Skeletal muscle tissue (tissue), 4 donors: ENCODE measurements around the gene FGFR4. TPM values are rescaled to one million over a fixed set of nuclear protein-coding genes. Genes with fewer than 3 reads are reported as not detected.

ENCODE experiments used
- H3K27ac ChIP-seq: one replicate; pipeline ENCODE4 v1.7.0; 2013; ENCODE audit warnings: mild to moderate bottlenecking, low read depth, low read length, inconsistent platforms
- H3K27me3 ChIP-seq, 3 donors: one replicate each; pipeline ENCODE4 v1.7.0; 2013; ENCODE audit warnings: low read length in 3 of 3; ENCODE audit not compliant: control insufficient read depth in 3 of 3, insufficient read depth in 3 of 3
- H3K36me3 ChIP-seq, 3 donors: one replicate each; pipeline ENCODE4 v1.7.0; 2013; ENCODE audit warnings: low read length in 3 of 3; ENCODE audit not compliant: control insufficient read depth in 3 of 3, insufficient read depth in 3 of 3
- H3K4me1 ChIP-seq, 3 donors: one replicate each; pipeline ENCODE4 v1.7.0; 2013; ENCODE audit warnings: low read length in 3 of 3, mild to moderate bottlenecking in 3 of 3; ENCODE audit not compliant: control insufficient read depth in 3 of 3, insufficient read depth in 3 of 3
- H3K4me3 ChIP-seq, 3 donors: one replicate each; pipeline ENCODE4 v1.7.0; 2013; ENCODE audit warnings: low read length in 3 of 3
- H3K9ac ChIP-seq, 3 donors: one replicate each; pipeline ENCODE4 v1.7.0; 2013; ENCODE audit warnings: low read length in 3 of 3, mild to moderate bottlenecking in 3 of 3, moderate library complexity in 2 of 3, low read depth in 1 of 3
- H3K9me3 ChIP-seq, 3 donors: one replicate each; pipeline ENCODE4 v1.7.0; 2013; ENCODE audit warnings: low read length in 3 of 3; ENCODE audit not compliant: control insufficient read depth in 3 of 3
- total RNA-seq: library from RNA; depleted of rRNA; stranded (reverse); fragments of >200 nt; gene quantifications from one replicate; pipeline ENCODE4 v1.2.3, GENCODE V29; 2014
- donor health status: Osteomylitis.

Gene FGFR4
- total RNA-seq, 1 donor from 2014 or later = 51.1 TPM

DNA sequence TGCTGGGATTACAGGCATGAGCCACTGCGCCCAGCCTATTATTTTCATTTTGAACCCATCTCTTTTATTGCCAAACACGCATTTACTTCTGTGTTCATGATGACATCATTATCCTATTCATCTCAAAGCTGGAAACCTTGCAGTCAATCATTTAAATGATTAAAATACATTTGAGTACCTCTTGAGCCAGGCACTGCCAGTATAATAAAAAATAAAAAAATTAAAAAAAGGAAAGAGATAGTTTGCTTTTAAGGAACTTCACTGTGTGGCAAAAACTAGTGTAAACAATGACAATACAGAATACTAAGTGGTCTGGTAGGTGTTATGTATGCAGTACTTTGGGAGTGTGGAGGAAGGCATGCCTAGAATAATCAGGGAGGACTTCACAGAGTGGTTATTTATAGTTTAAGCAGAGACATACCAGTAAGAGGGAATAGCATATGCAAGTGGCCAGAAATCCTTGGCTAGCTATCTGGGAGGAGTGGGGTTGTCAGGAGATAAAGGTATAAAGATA lies 55.4 kb downstream of the FGFR4 start:
- Histone ChIP-seq H3K9me3 (no peaks in the 10 kb centered on the region), H3K4me1 (peaks cover 12 to 17% (median 17%) of the 10 kb centered on the region in 3 donors), H3K36me3 (peaks cover 4 to 17% (median 12%) of the 10 kb centered on the region in 3 donors), H3K27me3 (no peaks in the 10 kb centered on the region), H3K4me3 (no peak overlapping the region), H3K9ac (peak overlapping the region in 1 of 3 donors; percentile 50), H3K27ac (no peak overlapping the region)

DNA sequence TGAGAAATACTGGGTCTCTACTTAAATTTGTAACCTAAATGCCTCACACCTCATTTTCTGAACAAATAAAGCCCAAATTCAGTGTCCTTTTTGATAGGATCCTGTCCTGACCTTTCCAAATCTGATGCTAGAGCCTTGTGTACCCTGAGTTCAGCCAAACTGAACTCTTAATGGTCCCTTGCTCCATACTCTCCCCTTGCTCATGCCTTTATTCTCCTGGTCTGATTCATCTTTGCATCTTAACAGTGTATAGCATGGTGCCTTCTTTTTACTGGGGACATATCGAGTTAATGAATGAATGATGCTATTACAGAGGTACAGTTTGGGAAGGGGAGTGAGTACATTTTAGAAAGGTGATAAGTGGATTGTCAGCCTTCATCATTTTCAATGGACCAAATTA lies 56.1 kb downstream of the FGFR4 start:
- Histone ChIP-seq H3K9ac (no peak overlapping the region), H3K27ac (no peak overlapping the region), H3K27me3 (no peaks in the 10 kb centered on the region), H3K4me1 (peaks cover 12 to 17% (median 13%) of the 10 kb centered on the region in 3 donors), H3K9me3 (no peaks in the 10 kb centered on the region), H3K4me3 (no peak overlapping the region), H3K36me3 (peaks cover 4 to 17% (median 13%) of the 10 kb centered on the region in 3 donors)

- Histone ChIP-seq H3K4me1 (peaks cover 6 to 8% (median 7%) of the 10 kb centered on the region in 3 donors), H3K36me3 (peaks cover 2 to 13% (median 9%) of the 10 kb centered on the region in 3 donors), H3K9ac (no peak overlapping the region), H3K27me3 (no peaks in the 10 kb centered on the region), H3K4me3 (no peak overlapping the region), H3K9me3 (no peaks in the 10 kb centered on the region), H3K27ac (no peak overlapping the region)
Measured at GRCh38 chr5:177146891-177147638, 60.4 kb downstream of the FGFR4 start.

Other genes with a start within 250 kb of the FGFR4 start
- gene HK3, start 187.6 kb upstream of the FGFR4 start, total RNA-seq = 4.2 TPM
- gene UIMC1, start 80.1 kb upstream of the FGFR4 start, total RNA-seq = 40.2 TPM
- 12.0 TPM for gene ZNF346, start 64.2 kb upstream of the FGFR4 start, total RNA-seq
- gene NSD1, start 46.9 kb downstream of the FGFR4 start, total RNA-seq = 57.4 TPM
- gene RAB24, start 216.8 kb downstream of the FGFR4 start, total RNA-seq = 12.0 TPM
- 39.1 TPM for gene PRELID1, start 216.9 kb downstream of the FGFR4 start, total RNA-seq
- gene MXD3, start 225.0 kb downstream of the FGFR4 start, total RNA-seq = 5.7 TPM